Urothelium cell line (cell line): ENCODE data around the gene DNAL1.
"Not testable (repeated sequence)": the region's sequence is repeated elsewhere in the genome, so short reads cannot be mapped to it uniquely, and the experiment has no call there.

Experiments used
- DNase-seq: peaks from one replicate; pipeline ENCODE4 v3.0.0; 2011; ENCODE audit warnings: low spot score, mixed read lengths
- FAIRE-seq: peaks from 2 replicates; lab custom pipeline; 2011; peaks lifted over from hg19 to GRCh38; lab: Jason Lieb, UNC

The DNAL1 gene

GRCh38 chr14:73696466-73697400 lies 51.9 kb downstream of the DNAL1 start:
- FAIRE-seq (peak; percentile 96), DNase-seq (no peak)

DNA sequence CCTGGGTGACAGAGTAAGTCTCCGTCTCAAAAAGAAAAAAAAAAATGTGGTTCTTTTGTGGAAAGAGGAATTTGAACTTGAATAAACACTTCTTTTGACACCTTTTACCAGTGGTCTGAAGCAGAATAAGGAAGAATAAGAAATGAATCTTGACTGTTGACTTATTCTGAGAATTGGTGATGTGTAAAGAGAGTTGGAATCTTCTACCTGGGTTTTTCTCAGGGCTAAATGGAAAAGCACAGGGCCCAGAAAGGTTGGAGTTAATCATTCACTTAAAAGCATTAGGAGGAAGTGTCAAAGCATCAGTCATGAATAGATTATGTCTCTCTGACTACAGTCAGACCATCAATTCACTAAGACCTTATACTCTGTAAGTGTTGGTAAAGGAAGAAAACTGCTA lies 55.5 kb downstream of the DNAL1 start:
- no peak for DNase-seq
- FAIRE-seq = peak; percentile 79

DNA sequence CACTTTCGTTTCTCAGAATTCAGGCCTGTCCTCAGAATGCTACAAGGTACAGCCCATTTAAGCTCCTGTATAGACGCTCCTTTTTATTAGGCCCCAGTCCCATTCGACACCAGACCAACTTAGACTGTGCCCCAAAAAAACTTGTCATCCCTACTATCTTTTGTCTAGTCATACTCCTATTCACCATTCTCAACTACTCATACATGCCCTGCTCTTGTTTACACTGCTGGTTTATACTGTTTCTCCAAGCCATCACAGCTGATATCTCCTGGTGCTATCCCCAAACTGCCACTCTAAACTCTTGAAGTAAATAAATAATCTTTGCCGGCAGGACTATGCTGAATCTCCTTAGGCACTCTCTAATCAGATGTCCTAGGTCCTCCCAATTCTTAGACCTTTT lies 63.3 kb downstream of the DNAL1 start:
- not testable (repeated sequence) for FAIRE-seq

GRCh38 chr14:73709904-73710469 lies 65.2 kb downstream of the DNAL1 start:
- DNase-seq (no peak), FAIRE-seq (peak; percentile 78)

More for the DNA sequence above, 63.3 kb downstream of the DNAL1 start:
- DNase-seq = not testable (repeated sequence)

- FAIRE-seq = no peak
- DNase-seq = no peak
Observed at GRCh38 chr14:73710737-73711136, 66.0 kb downstream of the DNAL1 start.

DNA sequence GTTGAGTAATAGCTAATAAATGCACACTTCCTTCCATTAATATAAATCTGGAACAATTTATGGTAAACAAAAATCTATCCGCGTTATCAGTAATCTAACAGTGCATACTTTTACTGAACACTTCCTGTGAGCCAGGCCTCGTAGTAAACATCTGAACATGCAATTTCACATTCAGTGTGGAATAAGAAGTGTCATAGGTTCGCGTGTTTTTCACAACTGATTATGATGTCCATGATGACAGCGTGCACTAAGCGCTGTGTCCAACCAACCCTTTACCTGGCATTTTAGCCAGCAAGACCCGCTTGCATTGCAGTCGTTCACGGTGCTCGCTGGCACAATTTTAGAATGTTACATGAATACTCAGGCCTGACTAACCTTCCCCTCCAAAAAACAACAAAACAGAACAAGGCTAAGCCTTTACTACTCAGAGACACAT lies 67.3 kb downstream of the DNAL1 start:
- peak; percentile 97 for FAIRE-seq
- no peak for DNase-seq

GRCh38 chr14:73712540-73713180 lies 67.9 kb downstream of the DNAL1 start:
- peak; percentile 59 for FAIRE-seq
- DNase-seq = peak; percentile 64

DNA sequence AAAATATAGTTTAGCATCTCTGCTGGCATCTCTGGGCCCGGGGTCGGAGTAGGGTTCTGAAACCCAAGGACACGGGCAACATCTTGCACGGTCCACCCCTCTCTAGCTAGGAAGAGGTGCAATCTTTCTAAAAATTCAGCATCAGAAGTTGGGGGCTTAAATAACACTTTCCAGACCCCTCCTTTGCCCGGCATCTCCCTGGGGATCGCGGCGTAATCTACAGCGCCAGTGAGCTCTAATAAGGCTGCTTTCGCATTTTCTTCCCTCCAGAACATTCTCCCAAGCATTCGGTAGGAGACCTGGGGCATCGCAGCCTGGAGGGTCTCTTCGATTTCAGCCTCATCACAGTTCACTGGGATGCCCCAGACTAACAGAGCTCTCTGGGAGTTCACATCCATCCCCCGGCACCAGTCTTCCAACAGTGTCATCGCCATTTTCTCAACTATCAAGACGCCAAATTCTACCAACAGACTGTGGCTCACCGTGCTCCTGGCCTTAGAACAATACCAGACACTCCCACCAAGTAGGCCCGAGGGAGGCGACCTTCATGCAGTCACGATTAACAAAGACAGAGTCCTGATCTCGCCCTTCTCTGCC lies 68.5 kb downstream of the DNAL1 start:
- FAIRE-seq (no peak), DNase-seq (peak; percentile 54)

GRCh38 chr14:73713803-73714655 lies 69.2 kb downstream of the DNAL1 start, which contains the start of gene PNMA1:
PNMA1 (minus strand) TSS chr14:73714384; CDS start chr14:73713639, 745 bp downstream.
- DNase-seq (peak; percentile 100), FAIRE-seq (peak; percentile 99)

- FAIRE-seq = peak; percentile 48
- DNase-seq = peak; percentile 67
Observed at GRCh38 chr14:73714656-73715081, 69.9 kb downstream of the DNAL1 start.

DNA sequence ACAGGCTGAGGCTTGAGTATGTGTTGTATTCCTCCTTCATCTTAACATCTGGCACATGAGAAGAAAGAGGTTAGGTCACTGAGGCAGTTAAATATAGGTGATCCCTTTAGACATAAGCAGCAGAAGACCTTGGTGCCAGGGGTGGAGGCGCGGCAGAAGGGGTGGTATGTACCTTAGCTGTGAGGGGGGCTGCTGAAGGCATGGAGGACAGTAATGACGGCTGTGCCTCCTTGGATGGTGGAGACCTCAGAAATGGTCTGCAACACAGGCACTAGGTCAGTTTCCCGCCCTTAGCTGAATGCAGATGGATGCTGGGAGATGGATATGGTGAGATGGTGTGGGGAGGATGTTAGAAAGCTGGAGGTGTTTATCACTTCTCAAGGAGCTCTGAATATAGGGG lies 70.9 kb downstream of the DNAL1 start:
- FAIRE-seq = peak; percentile 63
- no peak for DNase-seq

GRCh38 chr14:73717266-73717665 lies 72.5 kb downstream of the DNAL1 start:
- FAIRE-seq (no peak), DNase-seq (no peak)

DNA sequence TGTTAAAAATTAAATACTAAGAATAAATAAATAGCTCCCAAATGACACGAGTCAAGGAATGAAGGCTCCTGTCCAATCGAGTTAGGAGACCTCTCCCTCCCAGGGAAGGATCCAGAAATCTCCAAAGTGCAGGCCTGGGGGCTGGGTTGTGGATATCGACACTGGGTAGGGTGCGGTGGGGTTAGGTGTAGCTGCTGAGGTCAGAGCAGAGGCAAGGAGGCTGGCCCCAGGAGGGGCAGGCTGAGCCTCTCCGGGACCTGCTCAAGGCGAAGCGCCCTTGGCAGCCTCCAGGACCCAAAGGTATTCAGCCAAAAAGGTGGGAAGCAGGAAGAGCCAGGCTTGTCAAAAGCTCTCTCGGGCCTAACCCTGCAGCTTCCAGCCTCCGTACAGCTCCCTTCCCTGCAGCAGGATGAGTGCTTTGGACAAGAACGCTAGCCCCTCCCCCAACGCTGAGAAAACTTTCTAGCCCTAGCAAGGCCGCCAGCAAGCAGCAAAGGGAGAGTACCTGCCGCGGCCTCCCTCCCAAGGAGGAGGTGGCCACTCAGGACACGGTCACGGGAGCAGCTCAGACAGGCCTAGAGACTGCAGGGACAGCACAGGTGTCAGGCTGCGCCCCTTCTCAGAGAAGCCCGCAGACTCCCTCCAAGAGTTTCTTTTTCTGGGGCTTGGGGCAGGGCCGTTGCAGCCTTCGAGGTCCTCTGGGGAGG lies 73.1 kb downstream of the DNAL1 start:
- DNase-seq (no peak), FAIRE-seq (peak; percentile 56)

DNA sequence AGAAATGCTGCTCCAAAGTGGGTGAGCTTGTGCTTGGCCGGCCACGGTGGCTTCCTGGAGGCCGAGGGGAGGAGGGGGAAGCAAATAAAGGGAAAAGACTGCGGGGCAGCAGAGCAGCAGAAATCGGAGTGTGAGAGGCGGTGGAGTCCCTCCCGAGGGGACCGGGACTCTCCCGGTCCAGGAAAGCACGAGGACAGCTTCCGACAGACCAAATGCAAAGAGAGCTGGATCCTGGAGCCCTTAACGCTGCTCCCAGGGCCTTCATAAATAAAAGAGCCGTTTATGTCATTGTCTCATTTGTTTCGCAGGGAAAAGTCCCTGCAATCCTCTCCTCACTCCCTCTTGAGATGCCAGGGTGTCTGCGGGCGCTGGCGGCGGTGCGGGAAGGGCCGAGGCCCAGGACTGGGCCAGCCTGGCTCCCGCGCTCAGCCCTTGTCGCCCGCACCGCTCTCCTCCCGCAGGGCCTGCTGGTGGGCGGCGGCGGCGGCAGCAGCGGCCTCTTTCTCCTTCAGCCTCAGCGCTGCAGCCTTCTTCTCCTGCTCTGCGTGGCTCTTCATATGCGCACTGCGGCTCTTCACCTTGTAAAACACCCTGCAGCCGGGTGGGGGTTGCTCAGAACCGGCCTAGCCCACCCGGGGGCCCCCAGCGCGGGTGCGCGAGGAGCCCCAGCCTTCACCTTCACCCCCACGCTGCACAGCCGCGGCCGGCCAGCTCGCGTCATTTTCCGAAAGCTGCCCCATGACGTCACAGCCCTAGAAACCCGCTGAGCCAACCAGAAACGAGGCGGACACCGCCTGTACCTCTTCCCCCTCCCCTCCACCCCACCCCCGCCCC lies 73.8 kb downstream of the DNAL1 start:
- DNase-seq (no peak), FAIRE-seq (peak; percentile 9)

DNA sequence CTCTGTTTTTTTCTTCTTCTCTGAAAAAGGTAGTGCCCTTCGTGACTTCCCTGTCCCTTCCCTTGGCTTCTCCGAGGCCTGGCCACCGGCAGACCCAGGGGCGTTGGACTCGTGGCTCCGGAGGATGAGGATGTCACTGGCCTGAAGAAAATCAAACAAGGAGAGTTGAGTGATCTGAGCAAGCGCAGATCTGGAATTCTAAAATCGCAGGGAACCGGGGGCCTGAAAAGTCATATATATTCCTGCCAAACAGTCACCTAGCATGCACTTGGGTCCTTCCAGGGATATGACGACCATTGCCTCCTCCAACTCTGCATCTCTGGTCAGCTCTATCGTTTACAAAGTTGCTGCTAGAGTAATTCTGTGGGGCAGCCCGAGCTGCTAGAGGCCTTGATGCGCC lies 74.6 kb downstream of the DNAL1 start:
- no peak for DNase-seq
- peak; percentile 96 for FAIRE-seq

DNA sequence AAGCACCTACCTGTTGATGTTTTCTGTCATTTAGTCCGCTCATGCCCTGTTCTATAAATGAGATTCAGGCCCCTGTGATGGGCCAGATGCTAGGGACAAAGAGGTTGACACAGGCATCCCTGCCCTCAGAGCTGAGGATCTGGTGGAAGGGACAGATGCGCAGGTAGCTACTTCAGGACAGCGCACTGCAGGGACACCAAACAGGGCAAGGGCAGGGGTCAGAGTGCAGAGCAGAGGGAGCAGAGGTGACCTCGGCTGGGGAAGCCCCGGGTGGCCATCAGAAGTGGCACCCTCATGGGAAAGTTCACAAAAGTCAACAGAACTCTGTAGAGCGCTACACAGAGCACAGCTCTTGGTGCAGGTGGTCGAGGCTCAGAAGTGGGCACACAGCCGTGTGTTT lies 75.0 kb downstream of the DNAL1 start:
- no peak for DNase-seq
- no peak for FAIRE-seq

GRCh38 chr14:73720636-73721035 lies 75.8 kb downstream of the DNAL1 start:
- FAIRE-seq = peak; percentile 23
- DNase-seq = no peak

DNA sequence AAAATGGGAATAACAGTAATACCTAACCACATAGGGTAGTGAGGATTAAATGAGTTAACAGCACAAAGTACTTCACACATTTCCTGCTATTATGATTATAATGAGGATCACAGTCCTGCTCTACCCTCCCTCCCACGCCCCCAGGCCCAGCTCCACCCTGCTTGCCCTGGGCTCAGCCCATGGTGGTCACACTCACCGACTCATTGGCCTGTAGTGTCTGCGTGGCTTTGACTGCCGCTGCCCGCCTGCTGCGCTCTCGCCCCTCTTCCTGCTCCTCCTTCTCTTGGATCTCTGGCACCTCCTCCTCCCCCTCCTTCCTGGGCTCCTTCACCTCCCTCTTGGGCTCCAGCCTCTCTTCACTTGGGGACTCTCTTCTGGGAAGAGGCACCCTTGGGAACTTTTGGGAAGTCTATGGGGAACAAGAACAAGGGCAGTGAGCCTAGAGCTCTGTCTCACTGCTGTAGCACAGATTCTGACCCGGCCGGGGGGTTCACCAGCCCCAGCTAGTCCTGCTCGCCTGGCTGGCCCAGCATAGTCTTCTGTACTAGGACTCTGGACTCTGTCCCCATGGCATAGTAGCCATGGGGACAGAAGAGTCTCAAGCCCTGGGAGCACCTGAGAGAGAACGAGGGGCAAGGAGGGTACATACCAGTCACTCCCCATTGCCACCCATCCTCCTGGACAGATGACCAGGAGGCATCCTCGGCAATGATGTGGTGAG lies 76.5 kb downstream of the DNAL1 start:
- peak; percentile 65 for FAIRE-seq
- no peak for DNase-seq
